GM18867 (cell line): Measurements from ENCODE around the gene NAV2.

Source experiments
- ATAC-seq: cut with Tn5 transposase; IDR thresholded peaks from one replicate; pipeline ENCODE4 v1.9.1; 2021; ENCODE audit warnings: mild to moderate bottlenecking, moderate library complexity; ENCODE audit not compliant: unreplicated experiment

Gene NAV2

GRCh38 chr11:20093775-20094174, 381.1 kb downstream of the NAV2 start:
- ATAC-seq: no peak

- ATAC-seq: no peak
Measured at GRCh38 chr11:20095189-20095588, 382.6 kb downstream of the NAV2 start.

GRCh38 chr11:20097319-20098221, 384.9 kb downstream of the NAV2 start:
- ATAC-seq: no peak

GRCh38 chr11:20099527-20099926, 386.9 kb downstream of the NAV2 start:
- ATAC-seq: no peak

- ATAC-seq: no peak
Measured at GRCh38 chr11:20102397-20102796, 389.8 kb downstream of the NAV2 start.

GRCh38 chr11:20103281-20103680, 390.6 kb downstream of the NAV2 start:
- no peak for ATAC-seq

- no peak for ATAC-seq
Measured at GRCh38 chr11:20105427-20105826, 392.8 kb downstream of the NAV2 start.

GRCh38 chr11:20109731-20110445, 397.3 kb downstream of the NAV2 start:
- no peak for ATAC-seq

- peak; percentile 86 for ATAC-seq
Measured at GRCh38 chr11:20110908-20111669, 398.5 kb downstream of the NAV2 start.

GRCh38 chr11:20111871-20112270, 399.2 kb downstream of the NAV2 start:
- ATAC-seq: no peak

GRCh38 chr11:20112291-20113148, 399.9 kb downstream of the NAV2 start:
- no peak for ATAC-seq

GRCh38 chr11:20113149-20113438, 400.5 kb downstream of the NAV2 start:
- no peak for ATAC-seq

- ATAC-seq: no peak
Measured at GRCh38 chr11:20114588-20114987, 402.0 kb downstream of the NAV2 start.

GRCh38 chr11:20116825-20117224, 404.2 kb downstream of the NAV2 start:
- no peak for ATAC-seq

- no peak for ATAC-seq
Measured at GRCh38 chr11:20117291-20117690, 404.7 kb downstream of the NAV2 start.

GRCh38 chr11:20118209-20118608, 405.6 kb downstream of the NAV2 start:
- ATAC-seq: no peak

- no peak for ATAC-seq
Measured at GRCh38 chr11:20119315-20119714, 406.7 kb downstream of the NAV2 start.

GRCh38 chr11:20120134-20120925, 407.7 kb downstream of the NAV2 start:
- ATAC-seq: no peak

GRCh38 chr11:20122131-20122530, 409.5 kb downstream of the NAV2 start:
- no peak for ATAC-seq

GRCh38 chr11:20125927-20126326, 413.3 kb downstream of the NAV2 start:
- no peak for ATAC-seq
